ENCODE data around the gene ZNF766.

ZNF766 gene

DNA sequence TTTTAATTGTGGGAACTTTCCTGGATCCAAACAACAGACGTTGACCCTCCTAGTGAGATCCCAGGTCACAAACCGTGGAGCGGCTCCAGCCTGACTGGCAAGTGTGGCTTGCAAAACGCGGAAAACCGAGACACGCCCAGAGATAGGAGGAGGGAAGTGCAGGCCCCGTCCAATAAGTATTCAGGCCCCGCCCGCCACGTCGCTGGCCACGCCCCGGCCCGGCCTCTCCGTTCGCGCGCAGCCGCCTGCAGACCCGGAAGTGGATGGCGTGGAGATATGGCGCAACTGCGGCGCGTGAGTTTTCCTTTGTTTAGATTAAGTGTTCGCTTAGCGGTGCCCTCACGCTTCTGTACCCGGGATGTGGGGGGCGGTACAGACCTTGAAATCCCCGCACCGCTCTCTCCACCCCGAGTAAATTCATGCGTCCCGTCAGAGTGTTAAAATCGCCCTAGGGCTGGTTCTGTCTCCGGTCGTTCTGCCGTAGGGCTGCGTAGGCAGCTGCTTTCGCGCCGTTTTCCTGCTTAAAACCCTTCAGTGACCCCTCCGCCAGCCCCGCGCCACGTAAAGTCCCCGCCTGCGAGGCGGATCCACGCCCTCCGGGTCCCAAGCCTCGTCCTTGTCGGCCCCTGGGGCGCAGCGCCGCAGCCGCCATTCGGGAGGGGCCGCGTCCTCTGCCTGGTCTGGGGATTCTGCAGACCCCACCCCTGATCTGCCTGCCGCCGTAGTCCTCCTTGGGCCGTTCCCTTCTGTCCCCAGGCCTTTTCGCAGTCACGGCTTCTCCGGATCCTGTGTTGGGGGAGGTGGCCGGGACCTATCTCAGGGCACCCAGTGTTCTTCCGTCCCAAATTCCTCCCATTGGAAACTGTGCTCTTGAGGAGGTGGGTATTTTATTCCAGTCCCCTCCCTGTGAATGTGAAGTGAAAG lies at the start of gene ZNF766:
Gene ZNF766, plus strand, starts transcription at position 250 of the 924 bp plus-strand sequence. Its CDS starts 27 bp downstream, at position 277.
- TF ChIP-seq CTCF (IDR thresholded peaks at IDR 0.05; ENCODE audit: low read depth, low read length, missing control alignments) = no peak
- peak within 1 kb of the TSS; percentile 89 for H3K4me3 ChIP-seq (replicated peaks; ENCODE audit: low read depth, low read length)
- peak; percentile 76 for DNase-seq (ENCODE audit: extremely low read depth, low read depth)

GRCh38 chr19:52219611-52220010 lies 49.8 kb upstream of the ZNF766 start:
- no peak overlapping the region for H3K4me3 ChIP-seq (replicated peaks; ENCODE audit: low read depth, low read length)
- no peak for TF ChIP-seq CTCF (IDR thresholded peaks at IDR 0.05; ENCODE audit: low read depth, low read length, missing control alignments)
- no peak for DNase-seq (ENCODE audit: extremely low read depth, low read depth)

DNA sequence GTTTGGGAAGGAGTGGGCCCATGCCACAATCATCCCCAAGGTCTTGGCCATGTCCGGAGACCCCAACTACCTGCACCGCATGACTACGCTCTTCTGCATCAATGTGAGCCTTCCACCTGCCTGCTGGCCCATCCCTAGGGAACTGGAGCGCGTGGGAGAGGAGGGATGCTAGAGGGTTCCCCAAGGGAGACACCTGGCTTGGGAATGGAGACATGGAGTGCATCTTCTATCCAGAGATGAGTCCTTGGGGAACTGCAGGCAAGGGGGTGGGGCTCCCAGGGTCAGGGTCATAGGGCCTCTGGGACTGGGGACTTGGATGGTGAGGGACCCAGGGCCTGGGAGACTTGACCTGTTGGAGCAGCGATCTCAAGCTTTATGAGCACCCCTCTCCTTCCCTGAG lies 48.4 kb upstream of the ZNF766 start:
- no peak overlapping the region for H3K4me3 ChIP-seq (replicated peaks; ENCODE audit: low read depth, low read length)
- no peak for DNase-seq (ENCODE audit: extremely low read depth, low read depth)
- no peak for TF ChIP-seq CTCF (IDR thresholded peaks at IDR 0.05; ENCODE audit: low read depth, low read length, missing control alignments)

- no peak for TF ChIP-seq CTCF (IDR thresholded peaks at IDR 0.05; ENCODE audit: low read depth, low read length, missing control alignments)
- H3K4me3 ChIP-seq (replicated peaks; ENCODE audit: low read depth, low read length) = no peak overlapping the region
- DNase-seq (ENCODE audit: extremely low read depth, low read depth) = no peak
Observed at GRCh38 chr19:52221831-52222375, 47.5 kb upstream of the ZNF766 start.

GRCh38 chr19:52224211-52224610 lies 45.2 kb upstream of the ZNF766 start:
- no peak for TF ChIP-seq CTCF (IDR thresholded peaks at IDR 0.05; ENCODE audit: low read depth, low read length, missing control alignments)
- H3K4me3 ChIP-seq (replicated peaks; ENCODE audit: low read depth, low read length) = no peak overlapping the region

GRCh38 chr19:52226652-52227051 lies 42.7 kb upstream of the ZNF766 start:
- TF ChIP-seq CTCF (IDR thresholded peaks at IDR 0.05; ENCODE audit: low read depth, low read length, missing control alignments) = no peak
- DNase-seq (ENCODE audit: extremely low read depth, low read depth) = no peak
- H3K4me3 ChIP-seq (replicated peaks; ENCODE audit: low read depth, low read length) = no peak overlapping the region

More at GRCh38 chr19:52224211-52224610, 45.2 kb upstream of the ZNF766 start:
- no peak for DNase-seq (ENCODE audit: extremely low read depth, low read depth)

Data from HFF-Myc (cell line).